Fibroblast of skin of right biceps (primary cell): Measurements from ENCODE around the gene CLOCK.
A peak's percentile ranks its signal among the peaks of the same experiment; 100 is the strongest.
"Not testable (repeated sequence)": the region's sequence is repeated elsewhere in the genome, so short reads cannot be mapped to it uniquely, and the experiment has no call there.

ENCODE experiments used
- DNase-seq: peaks from one replicate; pipeline ENCODE4 v3.0.0-alpha.2; 2013

Gene CLOCK

GRCh38 chr4:55546756-55547465 lies at the start of gene CLOCK:
TSS of gene CLOCK (minus strand) at chr4:55546909. CDS start at chr4:55482785, 64,124 bp downstream.
- peak; percentile 91 for DNase-seq

GRCh38 chr4:55592014-55592413 lies 45.3 kb upstream of the CLOCK start, which contains the start of gene PDCL2:
TSS of gene PDCL2 (minus strand) at chr4:55592245. CDS start at chr4:55592109, 136 bp downstream.
- no peak for DNase-seq

GRCh38 chr4:55588160-55588559 lies 41.5 kb upstream of the CLOCK start:
- DNase-seq = no peak

DNA sequence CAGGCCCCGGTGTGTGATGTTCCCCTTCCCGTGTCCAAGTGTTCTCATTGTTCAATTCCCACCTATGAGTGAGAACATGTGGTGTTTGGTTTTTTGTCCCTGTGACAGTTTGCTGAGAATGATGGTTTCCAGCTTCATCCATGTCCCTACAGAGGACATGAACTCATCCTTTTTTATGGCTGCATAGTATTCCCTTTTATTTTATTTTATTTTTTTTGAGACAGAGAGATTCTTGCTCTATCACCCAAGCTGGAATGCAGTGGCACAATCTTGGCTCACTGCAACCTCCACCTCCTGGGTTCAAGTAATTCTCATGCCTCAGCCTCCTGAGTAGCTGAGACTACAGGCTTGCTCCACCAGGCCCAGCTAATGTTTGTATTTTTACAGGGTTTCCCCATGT lies 36.1 kb upstream of the CLOCK start:
- not testable (repeated sequence) for DNase-seq

- no peak for DNase-seq
Observed at GRCh38 chr4:55578341-55579010, 31.8 kb upstream of the CLOCK start.

- DNase-seq = no peak
Observed at GRCh38 chr4:55575513-55575912, 28.8 kb upstream of the CLOCK start.

DNA sequence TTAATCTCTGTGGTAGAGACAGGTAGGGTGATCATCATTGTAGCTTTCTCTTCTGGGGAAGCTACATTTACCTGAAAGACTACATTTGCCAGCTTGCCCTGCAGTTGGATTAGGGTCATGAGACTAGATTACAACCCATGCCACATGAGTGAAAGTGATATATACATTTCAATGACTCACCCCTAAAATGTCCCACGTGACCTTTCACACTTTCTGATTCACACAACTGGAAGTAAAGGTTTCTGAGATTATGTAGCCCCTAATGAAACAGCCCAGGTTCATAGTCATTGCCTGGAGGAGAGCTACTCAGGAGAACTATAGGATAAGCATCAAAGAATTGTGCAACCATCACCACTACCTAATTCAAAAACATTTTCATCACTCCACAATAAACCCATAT lies 27.5 kb upstream of the CLOCK start:
- peak; percentile 2 for DNase-seq

- no peak for DNase-seq
Observed at GRCh38 chr4:55571806-55572205, 25.1 kb upstream of the CLOCK start.

DNA sequence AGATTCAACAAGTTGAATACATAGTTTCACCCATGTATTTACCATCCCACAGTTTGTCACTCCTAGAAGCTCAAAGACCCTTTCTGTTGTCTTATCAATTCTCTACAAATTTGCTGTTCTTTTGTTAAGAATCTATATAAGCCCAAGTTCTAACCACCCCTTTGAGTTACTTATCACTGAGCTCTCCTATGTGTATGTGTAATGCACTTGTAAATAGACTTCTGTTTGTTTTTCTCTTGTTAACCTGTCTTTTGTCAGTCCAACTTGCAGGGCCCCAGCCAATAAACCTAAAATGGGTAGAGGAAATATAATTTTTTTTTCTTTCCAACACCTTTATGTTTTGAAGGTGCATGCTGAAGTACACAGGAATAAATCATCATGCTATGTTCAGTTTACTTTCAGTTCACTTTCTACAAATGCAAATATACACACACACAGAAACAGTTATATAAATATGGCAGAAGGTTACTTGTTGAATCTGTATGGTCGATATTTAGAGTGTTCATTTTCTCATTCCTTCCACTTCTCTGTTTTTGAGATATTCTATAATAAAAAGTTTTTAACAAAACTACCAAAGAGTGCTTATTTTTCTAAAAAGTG lies 22.3 kb upstream of the CLOCK start:
- DNase-seq = no peak

- no peak for DNase-seq
Observed at GRCh38 chr4:55561889-55562288, 15.2 kb upstream of the CLOCK start.

- no peak for DNase-seq
Observed at GRCh38 chr4:55560096-55560495, 13.4 kb upstream of the CLOCK start.

GRCh38 chr4:55554453-55555030 lies 7.8 kb upstream of the CLOCK start:
- DNase-seq = peak; percentile 57

GRCh38 chr4:55553441-55554201 lies 6.9 kb upstream of the CLOCK start:
- DNase-seq = peak; percentile 56

DNA sequence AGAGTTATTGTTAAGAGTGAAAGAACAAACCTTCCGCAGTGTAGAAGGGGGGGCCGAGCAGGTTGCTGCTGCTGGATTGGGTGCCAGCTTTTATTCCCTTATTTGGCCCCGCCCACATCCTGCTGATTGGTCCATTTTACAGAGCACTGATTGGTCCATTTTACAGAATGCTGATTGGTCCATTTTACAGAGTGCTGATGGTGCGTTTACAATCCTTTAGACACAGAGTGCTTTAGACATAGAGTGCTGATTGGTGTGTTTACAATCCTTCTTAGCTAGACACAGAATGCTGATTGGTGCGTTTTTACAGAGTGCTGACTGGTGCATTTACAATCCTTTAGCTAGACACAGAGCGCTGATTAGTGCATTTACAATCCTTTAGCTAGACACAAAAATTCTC lies 5.3 kb upstream of the CLOCK start:
- not testable (repeated sequence) for DNase-seq

- DNase-seq = peak; percentile 91
Observed at GRCh38 chr4:55549888-55550287, 3.2 kb upstream of the CLOCK start.

GRCh38 chr4:55547918-55548317 lies 1.2 kb upstream of the CLOCK start:
- no peak for DNase-seq

GRCh38 chr4:55547466-55547770 lies 709 bp upstream of the CLOCK start:
- DNase-seq = no peak

DNA sequence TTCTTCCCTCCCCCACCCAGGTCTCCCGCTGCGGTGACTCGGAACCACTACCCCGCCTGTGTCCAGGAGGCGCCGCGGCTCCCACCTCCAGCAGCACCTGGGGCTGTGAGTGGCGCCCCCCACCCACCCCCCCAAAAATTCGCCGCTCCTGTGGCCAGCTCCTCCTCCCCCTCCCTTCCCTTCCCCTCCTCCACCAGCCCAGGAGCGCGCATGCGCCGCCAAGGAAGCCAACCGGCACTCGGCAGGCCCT lies 278 bp downstream of the CLOCK start:
- no peak for DNase-seq

GRCh38 chr4:55545641-55546505 lies 836 bp downstream of the CLOCK start:
- peak; percentile 75 for DNase-seq

DNA sequence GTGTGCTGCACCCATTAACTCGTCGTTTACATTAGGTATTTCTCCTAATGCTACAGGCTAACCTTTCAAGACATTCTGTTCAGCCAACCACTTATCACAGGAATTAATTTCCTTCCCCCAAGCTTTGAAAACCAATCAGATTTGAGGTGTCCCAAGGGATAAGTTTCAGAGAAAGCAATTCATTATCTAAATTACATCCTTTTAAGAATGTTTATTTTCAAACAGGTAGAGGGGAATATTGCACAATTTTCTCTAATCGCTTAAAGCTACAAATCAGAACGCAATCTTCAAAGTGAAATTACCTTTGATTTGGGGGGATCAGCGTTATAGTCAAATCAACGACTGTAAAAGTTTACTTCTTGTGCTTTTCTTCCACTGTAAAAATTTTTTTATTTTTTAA lies 1.6 kb downstream of the CLOCK start:
- peak; percentile 8 for DNase-seq

DNA sequence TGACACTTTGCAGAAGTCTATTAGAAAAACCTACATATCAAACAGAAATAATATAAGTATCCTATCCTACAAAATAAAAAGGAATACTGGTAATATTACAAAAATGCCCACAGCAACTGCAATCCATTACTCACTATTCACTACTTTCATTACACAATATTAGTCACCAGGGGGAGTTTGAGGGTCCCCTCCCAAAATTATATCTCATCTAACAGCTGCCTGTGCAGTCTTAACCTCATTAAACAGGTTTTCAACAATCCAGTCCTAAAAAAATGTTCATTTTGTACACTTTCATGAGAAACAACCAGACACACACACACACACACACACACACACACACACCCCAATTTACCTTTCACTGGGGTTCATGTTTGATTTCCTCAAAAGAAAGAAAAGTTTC lies 2.9 kb downstream of the CLOCK start:
- DNase-seq = peak; percentile 50

- DNase-seq = no peak
Observed at GRCh38 chr4:55540271-55540670, 6.4 kb downstream of the CLOCK start.
